RWPE2 (cell line): ENCODE results near the gene UGT2B11.
A peak's percentile ranks its signal among the peaks of the same experiment; 100 is the strongest.
"Not testable (repeated sequence)": the region's sequence is repeated elsewhere in the genome, so short reads cannot be mapped to it uniquely, and the experiment has no call there.

Experiments
- ATAC-seq: fragments of 200-7000 bp; cut with Tn5 transposase; 3 replicates; pipeline ENCODE4 v1.9.1; 2021; ENCODE audit warnings: low read depth
- DNase-seq: peaks from one replicate; pipeline ENCODE4 v3.0.0-alpha.2; 2020; ENCODE audit warnings: low spot score
- H3K27ac ChIP-seq: fragments of 450-650 bp; 2 replicates; pipeline ENCODE4 v1.5.1; 2017; ENCODE audit warnings: mild to moderate bottlenecking; ENCODE audit not compliant: poor library complexity, severe bottlenecking
- H3K27me3 ChIP-seq: fragments of 250-450 bp; sonication (Bioruptor Pico); 2 replicates; pipeline ENCODE4 v1.5.1; 2021; ENCODE audit warnings: mild to moderate bottlenecking, moderate library complexity; ENCODE audit not compliant: insufficient read depth, poor library complexity, severe bottlenecking
- H3K36me3 ChIP-seq: fragments of 250-450 bp; sonication (Bioruptor Pico); 2 replicates; pipeline ENCODE4 v1.5.1; 2020; ENCODE audit warnings: low read depth, mild to moderate bottlenecking, moderate library complexity
- H3K4me1 ChIP-seq: fragments of 250-450 bp; sonication (Bioruptor Pico); 2 replicates; pipeline ENCODE4 v1.5.1; 2021; ENCODE audit warnings: mild to moderate bottlenecking, moderate library complexity; ENCODE audit not compliant: insufficient read depth, poor library complexity, severe bottlenecking
- H3K4me3 ChIP-seq: fragments of 250-450 bp; sonication (Bioruptor Pico); 2 replicates; pipeline ENCODE4 v1.5.1; 2021; ENCODE audit warnings: mild to moderate bottlenecking, moderate library complexity; ENCODE audit not compliant: severe bottlenecking
- H3K9me3 ChIP-seq: fragments of 250-450 bp; sonication (Bioruptor Pico); 2 replicates; pipeline ENCODE4 v1.5.1; 2021; ENCODE audit warnings: mild to moderate bottlenecking, moderate library complexity; ENCODE audit not compliant: severe bottlenecking
- TF ChIP-seq, protein P1 (sequence below): fragments of 450-650 bp; IDR thresholded peaks from one replicate; pipeline ENCODE4 v1.5.1; 2017; ENCODE audit warnings: mild to moderate bottlenecking, moderate library complexity; ENCODE audit not compliant: poor library complexity, severe bottlenecking

Gene UGT2B11

DNA sequence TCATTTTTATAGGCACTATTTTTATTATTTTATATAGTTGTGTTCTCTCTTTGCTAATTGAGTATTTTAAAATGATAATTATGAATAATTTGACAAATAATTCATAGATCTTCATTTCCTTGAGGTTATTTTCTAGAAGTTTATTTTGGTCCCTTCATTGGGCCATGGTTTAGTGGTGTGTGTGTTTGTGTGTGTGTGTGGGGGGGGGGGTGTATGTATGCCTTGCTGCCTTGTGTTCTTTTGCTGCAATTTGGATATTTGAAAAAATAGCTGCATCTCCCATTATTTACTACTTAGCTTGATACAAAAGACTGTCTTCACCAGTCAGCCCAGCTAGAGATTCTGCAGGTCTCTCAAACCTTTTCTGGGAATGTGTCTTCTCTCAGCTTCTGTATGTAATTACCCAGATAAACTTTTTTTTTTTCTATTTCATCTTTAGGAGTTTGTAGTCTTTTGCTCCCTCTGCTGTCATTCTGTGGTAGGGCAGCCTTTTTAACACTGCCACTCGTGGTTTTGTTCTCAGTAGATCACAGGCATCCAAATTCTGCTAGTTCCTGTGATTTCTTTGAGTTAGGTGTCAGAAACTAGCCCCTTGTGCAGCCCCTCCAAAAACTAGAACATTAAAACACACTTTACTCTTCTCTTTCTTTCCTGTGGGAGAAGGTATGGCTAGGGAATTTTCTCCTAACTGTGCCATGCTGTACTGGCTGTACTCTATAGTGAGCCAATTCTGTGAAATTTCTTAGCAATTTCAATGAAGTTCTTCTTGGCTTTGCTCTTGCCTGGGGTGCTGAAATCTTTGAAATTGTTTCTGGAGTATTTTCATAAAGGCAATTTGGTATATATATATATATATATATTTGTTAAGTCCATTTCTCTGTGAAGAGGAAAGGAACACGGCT lies 44.1 kb downstream of the UGT2B11 start:
- not testable (repeated sequence) for H3K27ac ChIP-seq, H3K27me3 ChIP-seq, H3K36me3 ChIP-seq, H3K9me3 ChIP-seq, H3K4me3 ChIP-seq, DNase-seq, H3K4me1 ChIP-seq
- peak; percentile 48; the same call in 2 of the 3 replicates for ATAC-seq
- TF ChIP-seq, protein P1, sequence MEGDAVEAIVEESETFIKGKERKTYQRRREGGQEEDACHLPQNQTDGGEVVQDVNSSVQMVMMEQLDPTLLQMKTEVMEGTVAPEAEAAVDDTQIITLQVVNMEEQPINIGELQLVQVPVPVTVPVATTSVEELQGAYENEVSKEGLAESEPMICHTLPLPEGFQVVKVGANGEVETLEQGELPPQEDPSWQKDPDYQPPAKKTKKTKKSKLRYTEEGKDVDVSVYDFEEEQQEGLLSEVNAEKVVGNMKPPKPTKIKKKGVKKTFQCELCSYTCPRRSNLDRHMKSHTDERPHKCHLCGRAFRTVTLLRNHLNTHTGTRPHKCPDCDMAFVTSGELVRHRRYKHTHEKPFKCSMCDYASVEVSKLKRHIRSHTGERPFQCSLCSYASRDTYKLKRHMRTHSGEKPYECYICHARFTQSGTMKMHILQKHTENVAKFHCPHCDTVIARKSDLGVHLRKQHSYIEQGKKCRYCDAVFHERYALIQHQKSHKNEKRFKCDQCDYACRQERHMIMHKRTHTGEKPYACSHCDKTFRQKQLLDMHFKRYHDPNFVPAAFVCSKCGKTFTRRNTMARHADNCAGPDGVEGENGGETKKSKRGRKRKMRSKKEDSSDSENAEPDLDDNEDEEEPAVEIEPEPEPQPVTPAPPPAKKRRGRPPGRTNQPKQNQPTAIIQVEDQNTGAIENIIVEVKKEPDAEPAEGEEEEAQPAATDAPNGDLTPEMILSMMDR = peak; percentile 56

DNA sequence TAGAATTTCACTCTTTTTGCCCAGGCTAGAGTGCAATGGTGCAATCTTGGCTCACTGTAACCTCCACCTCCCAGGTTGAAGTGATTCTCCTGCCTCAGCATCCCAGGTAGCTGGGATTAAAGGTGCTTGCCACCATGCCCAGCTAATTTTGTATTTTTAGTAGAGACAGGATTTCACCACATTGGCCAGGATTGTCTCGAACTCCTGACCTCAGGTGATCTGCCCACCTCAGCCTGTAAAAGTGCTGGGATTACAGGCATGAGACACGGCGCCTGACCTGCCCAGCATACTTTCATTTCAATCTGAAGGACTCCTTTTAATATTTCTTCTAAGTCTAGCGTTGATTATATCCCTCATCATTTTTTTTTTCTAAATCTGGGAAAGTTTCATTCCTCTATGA lies 45.4 kb downstream of the UGT2B11 start:
- not testable (repeated sequence) for H3K36me3 ChIP-seq, H3K27me3 ChIP-seq, H3K27ac ChIP-seq, H3K4me3 ChIP-seq, ATAC-seq, H3K4me1 ChIP-seq, H3K9me3 ChIP-seq, DNase-seq

DNA sequence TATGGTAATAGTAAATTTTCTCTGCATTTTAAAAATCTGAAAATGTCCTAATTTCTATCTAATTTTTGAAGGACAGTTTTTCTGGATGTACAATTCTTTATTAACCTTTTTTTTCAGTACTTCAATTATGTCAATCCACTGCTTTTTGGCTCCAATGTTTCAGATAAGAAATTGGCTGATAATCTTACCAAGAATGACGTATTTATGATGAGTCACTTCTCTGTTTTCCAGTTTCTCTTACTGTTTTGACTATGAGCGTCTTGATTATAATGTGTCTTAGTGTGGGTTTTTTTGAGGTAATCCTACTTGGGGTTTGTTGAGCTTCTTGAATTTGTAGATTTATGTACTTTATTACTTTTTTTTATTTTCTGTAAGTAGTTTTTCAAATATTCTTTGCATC lies 47.2 kb downstream of the UGT2B11 start:
- TF ChIP-seq, protein P1 = no peak
- Histone ChIP-seq H3K27ac (no peak overlapping the region), H3K4me1 (no peaks in the 10 kb centered on the region), H3K27me3 (no peaks in the 10 kb centered on the region), H3K9me3 (no peaks in the 10 kb centered on the region), H3K36me3 (no peaks in the 10 kb centered on the region), H3K4me3 (no peak overlapping the region)
- DNase-seq (no peak), ATAC-seq (no peak)

GRCh38 chr4:69166376-69166775 lies 48.2 kb downstream of the UGT2B11 start:
- not testable (repeated sequence) for H3K9me3 ChIP-seq, DNase-seq, H3K36me3 ChIP-seq, H3K4me3 ChIP-seq, H3K27me3 ChIP-seq, ATAC-seq, H3K27ac ChIP-seq, H3K4me1 ChIP-seq

GRCh38 chr4:69165707-69166106 lies 48.8 kb downstream of the UGT2B11 start:
- H3K4me1 ChIP-seq, H3K9me3 ChIP-seq, DNase-seq, H3K4me3 ChIP-seq, H3K27me3 ChIP-seq, ATAC-seq, H3K36me3 ChIP-seq, H3K27ac ChIP-seq: not testable (repeated sequence)

DNA sequence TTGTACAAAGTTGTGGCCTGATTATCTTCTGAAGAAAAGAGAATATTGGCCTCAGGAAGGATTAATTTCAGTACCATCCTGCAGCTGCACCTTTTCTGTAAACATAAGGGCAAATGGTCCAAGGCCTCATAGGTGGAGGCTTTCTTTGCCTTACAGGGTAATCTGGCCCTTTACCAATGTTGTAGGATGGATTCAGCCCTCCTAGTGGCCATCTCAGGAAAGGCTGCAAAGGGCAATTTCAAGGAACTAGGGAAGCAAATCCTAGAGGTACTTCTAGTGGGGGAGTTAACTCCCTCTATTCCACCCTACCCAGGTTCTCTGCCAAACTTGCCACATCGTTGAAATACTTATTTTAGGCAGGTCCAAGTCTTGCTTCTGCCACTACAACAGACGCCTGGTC lies 57.6 kb downstream of the UGT2B11 start:
- Histone ChIP-seq H3K9me3 (no peaks in the 10 kb centered on the region), H3K27ac (no peak overlapping the region), H3K36me3 (no peaks in the 10 kb centered on the region), H3K27me3 (no peaks in the 10 kb centered on the region), H3K4me1 (no peaks in the 10 kb centered on the region), H3K4me3 (no peak overlapping the region)
- DNase-seq = no peak
- TF ChIP-seq, protein P1 = peak; percentile 13
- ATAC-seq = no peak
